ENCODE measurements around the gene FANCI. TPM values are rescaled to one million over a fixed set of nuclear protein-coding genes. Genes with fewer than 3 reads are reported as not detected.

FANCI gene
- total and polyA plus RNA-seq, 10 donors: 4.4 to 19.4 (median 13.7) TPM

- TF ChIP-seq POLR2AphosphoS5 (IDR thresholded peaks at IDR 0.05): no peak
- no peak for TF ChIP-seq POLR2A (IDR thresholded peaks at IDR 0.05)
- no peak for TF ChIP-seq CTCF (IDR thresholded peaks at IDR 0.05 in 8 of 11, conservative IDR thresholded peaks at IDR 0.05 in 3 of 11)
- 80 to 95% (median 84%) methylated on average over 1 of the region's 1 CpG for WGBS, 5 donors
- H3K9me3 ChIP-seq: no peaks in the 10 kb centered on the region
- H3K36me3 ChIP-seq: peaks cover 0 to 96% (median 7%) of the 10 kb centered on the region in 6 donors
- no peaks in the 10 kb centered on the region for H3K4me1 ChIP-seq
- no peak overlapping the region for H3K4me3 ChIP-seq
- H3K27ac ChIP-seq: no peak overlapping the region
- intact Hi-C loops (cut with DNase I; ENCODE audit: low total_unique reads): no loop called here
- H3K27me3 ChIP-seq (replicated peaks in 1 of 7): no peaks in the 10 kb centered on the region
- no peak for DNase-seq
These were observed 34.5 kb downstream of the FANCI start for GRCh38 chr15:89278307-89278706.

- H3K9me3 ChIP-seq: peaks cover 0 to 9% (median 2%) of the 10 kb centered on the region in 8 donors
- 92 to 99% (median 96%) methylated on average over 4 of the region's 4 CpGs for WGBS, 5 donors
- TF ChIP-seq POLR2A (IDR thresholded peaks at IDR 0.05) (no peak), POLR2AphosphoS5 (IDR thresholded peaks at IDR 0.05) (no peak), CTCF (IDR thresholded peaks at IDR 0.05 in 8 of 11, conservative IDR thresholded peaks at IDR 0.05 in 3 of 11) (no peak)
- no peak overlapping the region for H3K4me3 ChIP-seq
- intact Hi-C loops (cut with DNase I; ENCODE audit: low total_unique reads): no loop called here
- no peak for DNase-seq
- no peak overlapping the region for H3K27ac ChIP-seq
- H3K4me1 ChIP-seq: no peaks in the 10 kb centered on the region
- no peaks in the 10 kb centered on the region for H3K27me3 ChIP-seq (replicated peaks in 1 of 7)
- peaks cover 0 to 97% (median 9%) of the 10 kb centered on the region in 6 donors for H3K36me3 ChIP-seq
These were observed 38.9 kb downstream of the FANCI start for GRCh38 chr15:89282631-89283030.

GRCh38 chr15:89283201-89283600 is 39.4 kb downstream of the FANCI start:
- Histone ChIP-seq H3K4me1 (no peaks in the 10 kb centered on the region), H3K27me3 (replicated peaks in 1 of 7) (no peaks in the 10 kb centered on the region), H3K9me3 (peaks cover 0 to 9% (median 2%) of the 10 kb centered on the region in 8 donors), H3K4me3 (no peak overlapping the region), H3K27ac (no peak overlapping the region), H3K36me3 (peaks cover 0 to 97% (median 9%) of the 10 kb centered on the region in 6 donors)
- TF ChIP-seq POLR2AphosphoS5 (IDR thresholded peaks at IDR 0.05) (no peak), CTCF (IDR thresholded peaks at IDR 0.05 in 8 of 11, conservative IDR thresholded peaks at IDR 0.05 in 3 of 11) (no peak), POLR2A (IDR thresholded peaks at IDR 0.05) (no peak)
- 83 to 98% (median 87%) methylated on average over 4 of the region's 4 CpGs for WGBS, 5 donors
- intact Hi-C loops (cut with DNase I; ENCODE audit: low total_unique reads): no loop called here
- no peak for DNase-seq

- H3K9me3 ChIP-seq: no peaks in the 10 kb centered on the region
- 87 to 95% (median 89%) methylated on average over 2 of the region's 2 CpGs for WGBS, 5 donors
- intact Hi-C loops (cut with DNase I; ENCODE audit: low total_unique reads): no loop called here
These were observed 48.2 kb downstream of the FANCI start for GRCh38 chr15:89291934-89292438.

More at GRCh38 chr15:89291934-89292438, 48.2 kb downstream of the FANCI start:
- no peaks in the 10 kb centered on the region for H3K27me3 ChIP-seq (replicated peaks in 1 of 7)
- no peak overlapping the region for H3K4me3 ChIP-seq
- no peak for DNase-seq
- peaks cover 0 to 92% (median 10%) of the 10 kb centered on the region in 6 donors for H3K36me3 ChIP-seq
- H3K27ac ChIP-seq: no peak overlapping the region
- TF ChIP-seq CTCF (IDR thresholded peaks at IDR 0.05 in 8 of 11, conservative IDR thresholded peaks at IDR 0.05 in 3 of 11): no peak
- TF ChIP-seq POLR2A (IDR thresholded peaks at IDR 0.05): no peak
- TF ChIP-seq POLR2AphosphoS5 (IDR thresholded peaks at IDR 0.05): no peak
- no peaks in the 10 kb centered on the region for H3K4me1 ChIP-seq
